ENCODE measurements around the gene SEPHS2.

Gene SEPHS2

GRCh38 chr16:30443631-30444030 is 2.0 kb downstream of the SEPHS2 start:
- no peak overlapping the region for H3K4me3 ChIP-seq (ENCODE audit: low read depth, low read length)
- DNase-seq (ENCODE audit: low read depth, low spot score): no peak
- POLR2A ChIA-PET: no interaction called here
- CTCF ChIA-PET: interaction anchor here (0.9 to 6.3 kb wide), 4 partner anchors 14 to 186 kb away, joined by 4 to 43 read pairs (median 6); partner anchors contain the start of gene DCTPP1
- no peak for TF ChIP-seq CTCF (IDR thresholded peaks at IDR 0.05; ENCODE audit: insufficient read depth, low read length, missing control alignments)

DNA sequence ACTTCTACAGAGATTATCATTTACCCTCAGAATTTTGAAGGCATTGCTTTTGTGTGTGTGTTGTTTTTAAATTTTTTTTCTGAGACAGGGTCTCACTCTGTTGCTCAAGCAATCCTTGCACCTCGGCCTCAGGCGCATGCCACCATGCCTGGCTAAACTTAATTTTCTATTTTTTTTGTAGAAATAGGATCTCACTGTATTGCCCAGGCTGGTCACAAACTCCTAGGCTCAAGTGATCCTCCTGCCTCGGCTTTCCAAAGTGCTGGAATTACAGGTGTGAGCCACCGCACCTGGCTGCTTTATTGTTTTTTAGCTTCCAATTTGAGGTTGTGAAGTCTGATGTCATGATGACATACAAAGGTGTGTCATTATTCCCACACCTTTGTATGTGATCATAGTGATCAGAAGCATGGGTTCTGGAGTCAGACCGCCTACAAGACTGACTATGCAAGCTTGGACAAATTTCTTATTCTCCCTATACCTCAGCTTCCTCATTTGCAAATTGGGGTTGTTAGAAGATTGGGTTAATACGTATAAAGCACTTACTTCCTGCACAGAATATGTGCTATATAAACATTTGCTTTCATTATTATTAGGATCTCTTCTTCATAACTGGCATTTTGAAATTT is 5.8 kb downstream of the SEPHS2 start:
- no peak for TF ChIP-seq CTCF (IDR thresholded peaks at IDR 0.05; ENCODE audit: insufficient read depth, low read length, missing control alignments)
- POLR2A ChIA-PET: no interaction called here
- no peak for DNase-seq (ENCODE audit: low read depth, low spot score)
- CTCF ChIA-PET: interaction anchor here (2.2 to 2.7 kb wide), 2 partner anchors 9 to 10 kb away, joined by 14 to 17 read pairs; partner anchors contain the start of gene DCTPP1
- no peak overlapping the region for H3K4me3 ChIP-seq (ENCODE audit: low read depth, low read length)

DNA sequence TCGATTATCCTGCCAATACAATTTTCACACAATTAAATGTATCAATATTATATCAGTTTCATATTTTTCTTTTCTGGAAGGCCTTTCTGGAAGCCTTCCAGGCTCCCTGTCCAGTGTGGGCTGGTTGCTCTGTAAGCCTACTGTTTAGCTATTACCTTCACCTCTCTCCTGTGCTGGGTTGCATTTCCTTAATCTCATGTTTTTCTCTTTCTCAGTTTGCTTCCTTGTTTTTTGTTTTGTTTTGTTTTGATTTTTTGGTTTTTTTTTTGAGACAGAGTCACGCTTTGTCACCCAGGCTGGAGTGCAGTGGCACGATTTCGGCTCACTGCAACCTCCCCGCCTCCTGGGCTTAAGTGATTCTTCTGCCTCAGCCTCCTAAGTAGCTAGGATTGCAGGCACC is 6.8 kb downstream of the SEPHS2 start:
- ChIA-PET CTCF (interaction anchor here (0.5 to 2.2 kb wide), 3 partner anchors 8 to 99 kb away, joined by 3 to 14 read pairs (median 4); partner anchors contain the start of gene DCTPP1), POLR2A (no interaction called here)
- H3K4me3 ChIP-seq (ENCODE audit: low read depth, low read length): no peak overlapping the region
- no peak for DNase-seq (ENCODE audit: low read depth, low spot score)
- no peak for TF ChIP-seq CTCF (IDR thresholded peaks at IDR 0.05; ENCODE audit: insufficient read depth, low read length, missing control alignments)

DNA sequence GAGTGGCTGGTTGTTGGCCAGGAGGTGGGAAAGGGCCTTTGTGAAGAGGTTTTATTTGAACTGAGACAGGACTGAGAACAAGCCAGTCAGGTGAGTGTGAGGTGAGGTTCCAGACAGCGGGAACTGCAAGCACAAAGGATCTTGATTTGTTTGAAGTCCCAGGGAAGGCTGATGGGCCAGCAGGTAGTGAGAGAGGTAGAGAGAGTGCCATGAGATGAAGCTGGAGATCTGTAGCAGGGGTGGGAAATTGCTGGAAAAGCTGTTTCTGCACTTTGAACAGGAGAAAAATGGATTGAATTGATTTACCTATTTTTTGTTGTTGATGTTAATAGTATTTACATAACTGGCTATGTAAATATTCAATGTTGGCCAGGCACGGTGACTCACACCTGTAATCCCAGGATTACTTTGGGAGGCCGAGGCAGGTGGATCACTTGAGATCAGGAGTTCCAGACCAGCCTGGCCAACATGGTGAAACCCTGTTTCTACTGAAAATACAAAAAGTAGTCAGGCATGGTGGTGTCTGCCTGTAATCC is 8.1 kb downstream of the SEPHS2 start:
- ChIA-PET CTCF (interaction anchor here (0.6 to 1.9 kb wide), 5 partner anchors 10 to 213 kb away, joined by 3 to 8 read pairs (median 3); partner anchors contain the start of gene PRR14), POLR2A (no interaction called here)
- TF ChIP-seq CTCF (IDR thresholded peaks at IDR 0.05; ENCODE audit: insufficient read depth, low read length, missing control alignments): no peak

GRCh38 chr16:30434852-30435251 is 10.8 kb downstream of the SEPHS2 start:
- ChIA-PET POLR2A (no interaction called here), CTCF (interaction anchor here (0.8 to 1.4 kb wide), 2 partner anchors 12 to 25 kb away, joined by 3 to 4 read pairs; no protein-coding TSS in a partner anchor)
- H3K4me3 ChIP-seq (ENCODE audit: low read depth, low read length): no peak overlapping the region
- TF ChIP-seq CTCF (IDR thresholded peaks at IDR 0.05; ENCODE audit: insufficient read depth, low read length, missing control alignments): no peak
- no peak for DNase-seq (ENCODE audit: low read depth, low spot score)

More for the DNA sequence above, 8.1 kb downstream of the SEPHS2 start:
- DNase-seq (ENCODE audit: low read depth, low spot score): no peak
- H3K4me3 ChIP-seq (ENCODE audit: low read depth, low read length): no peak overlapping the region

DNA sequence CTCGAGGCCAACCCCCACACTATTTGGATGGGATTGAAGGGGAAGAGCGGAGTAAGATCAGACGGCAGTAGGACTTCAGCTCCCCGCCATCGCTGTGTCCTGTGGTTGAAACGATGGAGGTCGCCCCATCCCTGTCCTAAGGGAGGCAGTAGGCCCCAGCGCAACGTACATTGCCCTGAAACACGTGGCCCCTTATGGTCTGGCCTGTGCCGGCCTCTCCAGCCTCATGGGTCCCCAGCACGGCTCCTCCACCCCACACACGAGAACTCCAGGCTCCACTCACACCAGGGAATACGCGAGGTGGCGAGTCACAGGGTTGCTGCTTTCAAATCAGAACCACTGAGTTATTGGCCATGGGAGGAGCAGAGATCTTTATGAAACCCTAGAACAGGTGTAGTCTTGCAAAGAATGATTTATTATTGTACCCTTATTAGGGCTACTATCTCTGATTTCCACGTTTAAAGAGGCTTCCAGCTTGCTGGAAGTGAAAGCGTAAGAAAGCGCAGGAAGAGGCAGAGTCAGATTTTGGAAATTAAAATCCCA is 15.2 kb downstream of the SEPHS2 start:
- CTCF ChIA-PET: interaction anchor here (0.9 to 3.6 kb wide), 30 partner anchors 9 to 384 kb away, joined by 3 to 43 read pairs (median 5); partner anchors contain the start of genes SEPHS2, ZNF688 and ZNF747
- POLR2A ChIA-PET: interaction anchor here (0.8 to 1.0 kb wide), 3 partner anchors 13 to 185 kb away, joined by 3 to 5 read pairs (median 3); no protein-coding TSS in a partner anchor
- no peak for TF ChIP-seq CTCF (IDR thresholded peaks at IDR 0.05; ENCODE audit: insufficient read depth, low read length, missing control alignments)
- DNase-seq (ENCODE audit: low read depth, low spot score): no peak
- peak overlapping the region; percentile 37 for H3K4me3 ChIP-seq (ENCODE audit: low read depth, low read length)
